Activated T-helper 1 cell treated with Interleukin-2 at 50 U/mL for 16 hours (primary cell): Measurements from ENCODE around the gene PGGHG.
"Not testable (repeated sequence)": the region's sequence is repeated elsewhere in the genome, so short reads cannot be mapped to it uniquely, and the experiment has no call there.

ENCODE experiments used
- DNase-seq: peaks from one replicate; pipeline ENCODE4 v3.0.0-alpha.2; 2020; ENCODE audit warnings: low read depth

Gene PGGHG

DNA sequence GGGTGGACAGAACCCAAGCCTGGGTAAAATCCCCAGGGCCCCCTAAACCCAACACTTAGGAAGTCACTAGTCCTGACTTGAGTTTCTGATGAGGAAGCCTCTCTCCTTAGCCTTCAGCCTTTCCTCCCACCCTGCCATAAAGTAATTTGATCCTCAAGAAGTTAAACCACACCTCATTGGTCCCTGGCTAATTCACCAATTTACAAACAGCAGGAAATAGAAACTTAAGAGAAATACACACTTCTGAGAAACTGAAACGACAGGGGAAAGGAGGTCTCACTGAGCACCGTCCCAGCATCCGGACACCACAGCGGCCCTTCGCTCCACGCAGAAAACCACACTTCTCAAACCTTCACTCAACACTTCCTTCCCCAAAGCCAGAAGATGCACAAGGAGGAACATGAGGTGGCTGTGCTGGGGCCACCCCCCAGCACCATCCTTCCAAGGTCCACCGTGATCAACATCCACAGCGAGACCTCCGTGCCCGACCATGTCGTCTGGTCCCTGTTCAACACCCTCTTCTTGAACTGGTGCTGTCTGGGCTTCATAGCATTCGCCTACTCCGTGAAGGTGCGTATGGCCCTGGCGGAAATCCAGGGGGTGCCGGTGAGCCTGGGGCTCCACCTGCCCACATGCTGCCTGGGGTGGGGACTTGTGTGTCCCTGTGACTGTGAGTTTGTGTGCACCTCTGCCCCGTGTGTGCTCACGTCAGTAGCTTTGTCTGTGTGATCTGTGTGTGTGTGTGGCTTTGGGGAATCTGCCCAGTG lies 25.0 kb downstream of the PGGHG start, which contains the start of gene IFITM1:
Gene IFITM1, plus strand, starts transcription at position 254 of the 767 bp plus-strand sequence. Its CDS starts 131 bp downstream, at position 385.
- peak; percentile 45 for DNase-seq

DNA sequence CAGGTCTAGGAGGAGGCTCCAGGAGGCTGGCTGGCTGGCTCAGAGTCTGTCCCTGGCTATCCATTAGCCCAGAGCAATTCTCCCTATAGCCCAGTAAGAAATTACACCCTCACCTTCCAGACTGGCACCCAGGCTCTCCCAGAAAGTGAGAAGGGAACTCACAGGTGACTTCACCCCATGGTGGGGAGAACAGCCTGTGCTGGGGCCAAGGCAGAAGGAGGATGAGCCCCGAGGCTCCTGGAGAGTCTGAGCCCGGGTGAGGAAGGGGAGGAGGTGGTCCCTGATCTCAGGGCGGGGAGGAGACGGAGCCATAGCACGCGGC lies 25.6 kb downstream of the PGGHG start:
- not testable (repeated sequence) for DNase-seq

DNA sequence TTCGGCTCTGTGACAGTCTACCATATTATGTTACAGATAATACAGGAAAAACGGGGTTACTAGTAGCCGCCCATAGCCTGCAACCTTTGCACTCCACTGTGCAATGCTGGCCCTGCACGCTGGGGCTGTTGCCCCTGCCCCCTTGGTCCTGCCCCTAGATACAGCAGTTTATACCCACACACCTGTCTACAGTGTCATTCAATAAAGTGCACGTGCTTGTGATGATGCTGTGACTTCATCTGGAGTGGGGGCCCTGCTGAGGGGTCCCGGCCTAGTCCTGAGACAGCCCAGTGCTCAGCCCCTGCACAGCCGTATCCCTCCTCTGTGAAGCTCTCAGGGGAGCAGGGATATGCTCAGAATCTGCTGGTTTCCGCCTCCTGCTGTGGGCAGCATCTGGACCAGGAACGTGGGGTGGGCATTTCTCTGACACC lies 26.1 kb downstream of the PGGHG start:
- DNase-seq, result no peak

DNA sequence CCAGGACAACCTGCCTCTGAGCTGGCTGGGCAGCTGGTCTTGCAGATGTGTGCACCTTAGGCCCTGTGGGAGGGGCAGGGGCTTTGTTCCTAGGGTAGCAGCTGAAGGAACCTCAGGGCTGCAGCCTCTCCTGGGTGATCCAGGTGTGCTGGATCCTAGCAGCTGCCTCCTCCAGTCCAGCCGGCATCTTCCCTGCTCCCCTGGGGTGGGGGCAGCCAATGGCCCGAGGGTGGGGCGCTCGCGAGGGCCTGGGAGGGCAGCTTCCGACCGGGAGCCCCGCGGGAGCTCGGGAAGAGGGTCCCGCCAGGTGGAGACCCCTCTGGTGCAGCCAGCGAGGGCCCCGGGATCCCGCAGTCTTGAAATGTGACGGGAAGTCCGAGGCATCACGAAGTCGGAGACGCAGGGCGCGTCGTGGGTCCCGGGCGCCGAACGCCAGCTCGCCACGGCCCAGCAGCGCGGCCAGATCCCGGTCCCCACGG lies 26.6 kb downstream of the PGGHG start:
- DNase-seq, result no peak

- DNase-seq, result no peak
Observed at GRCh38 chr11:316031-316701, 27.2 kb downstream of the PGGHG start.

DNA sequence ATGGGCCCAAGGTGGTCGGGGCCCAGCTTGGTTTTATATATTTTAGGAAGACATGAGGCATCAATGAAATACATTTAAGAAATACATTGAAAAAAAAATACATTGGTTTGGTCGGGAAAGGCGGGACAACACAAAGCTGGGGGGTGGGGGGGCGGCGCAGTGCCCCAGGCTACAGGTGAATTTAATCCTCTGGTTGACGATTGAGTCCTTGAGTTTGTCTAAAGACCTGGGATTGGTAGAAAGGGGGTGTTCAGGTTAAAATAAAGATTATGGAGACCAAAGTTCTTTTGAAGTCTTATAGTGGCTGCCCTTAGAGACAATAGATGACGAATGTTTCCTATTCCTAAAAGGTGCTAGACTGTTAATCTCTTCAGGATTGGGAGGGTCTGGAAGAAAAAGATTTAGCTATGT lies 28.0 kb downstream of the PGGHG start:
- no peak for DNase-seq

- DNase-seq, result not testable (repeated sequence)
Observed at GRCh38 chr11:317668-318404, 28.9 kb downstream of the PGGHG start.

- DNase-seq, result not testable (repeated sequence)
Observed at GRCh38 chr11:318405-319120, 29.6 kb downstream of the PGGHG start.

- not testable (repeated sequence) for DNase-seq
Observed at GRCh38 chr11:319121-319887, 30.4 kb downstream of the PGGHG start.

DNA sequence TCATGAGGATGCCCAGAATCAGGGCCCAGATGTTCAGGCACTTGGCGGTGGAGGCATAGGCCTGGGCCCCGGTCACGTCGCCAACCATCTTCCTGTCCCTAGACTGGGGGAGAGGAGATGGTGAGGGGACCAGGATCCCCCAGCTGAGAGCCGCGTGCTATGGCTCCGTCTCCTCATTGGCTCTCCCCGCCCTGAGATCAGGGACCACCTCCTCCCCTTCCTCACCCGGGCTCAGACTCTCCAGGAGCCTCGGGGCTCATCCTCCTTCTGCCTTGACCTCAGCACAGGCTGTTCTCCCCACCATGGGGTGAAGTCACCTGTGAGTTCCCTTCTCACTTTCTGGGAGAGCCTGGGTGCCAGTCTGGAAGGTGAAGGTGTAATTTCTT lies 31.0 kb downstream of the PGGHG start:
- DNase-seq, result not testable (repeated sequence)

GRCh38 chr11:324156-324555 lies 35.2 kb downstream of the PGGHG start:
- DNase-seq, result no peak

GRCh38 chr11:324593-325517 lies 35.9 kb downstream of the PGGHG start:
- DNase-seq, result not testable (repeated sequence)

DNA sequence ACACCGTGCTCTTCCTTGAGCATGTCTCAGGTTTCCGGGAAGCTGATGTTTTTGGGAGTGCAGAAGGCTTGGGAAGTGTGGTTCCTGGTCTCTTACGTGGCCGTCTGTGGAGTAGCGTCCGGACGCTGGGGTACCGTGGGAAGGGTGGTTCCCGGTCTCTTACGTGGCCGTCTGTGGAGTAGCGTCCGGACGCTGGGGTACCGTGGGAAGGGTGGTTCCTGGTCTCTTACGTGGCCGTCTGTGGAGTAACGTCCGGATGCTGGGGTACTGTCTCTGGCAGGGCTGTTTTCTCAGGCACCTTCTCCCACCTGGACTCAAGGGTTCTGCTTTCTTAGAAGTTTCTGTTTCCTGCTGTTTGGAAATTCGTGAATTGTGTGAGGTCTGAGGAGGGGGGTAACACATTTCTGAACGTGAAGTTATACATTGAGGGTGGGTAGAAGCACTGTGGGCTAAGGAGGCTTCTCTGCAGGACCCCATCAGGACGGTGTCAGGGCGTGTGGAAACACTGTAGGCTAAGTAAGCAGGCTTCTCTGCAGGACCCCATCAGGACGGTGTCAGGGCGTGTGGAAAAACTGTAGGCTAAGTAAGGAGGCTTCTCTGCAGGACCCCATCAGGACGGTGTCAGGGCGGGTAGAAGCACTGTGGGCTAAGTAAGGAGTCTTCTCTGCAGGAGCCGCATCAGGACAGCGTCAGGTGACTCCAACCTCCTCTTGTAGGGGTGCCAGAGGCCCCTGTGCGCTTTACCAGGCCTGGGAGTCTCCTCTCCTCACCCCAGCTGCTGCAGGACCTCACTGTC lies 37.1 kb downstream of the PGGHG start:
- DNase-seq, result no peak

DNA sequence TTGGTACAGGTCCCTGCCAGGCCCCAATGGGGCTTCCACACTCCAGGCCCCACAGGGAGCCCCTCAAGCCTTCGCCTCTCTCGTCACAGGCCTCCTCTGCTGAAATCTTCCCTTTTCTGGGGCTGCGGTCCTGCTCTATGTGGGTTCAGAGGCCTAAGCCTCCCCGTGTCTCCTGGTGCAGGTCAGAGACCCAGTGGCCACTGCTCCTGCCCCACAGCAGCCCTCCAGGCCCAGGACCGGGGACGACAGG lies 37.6 kb downstream of the PGGHG start:
- DNase-seq, result no peak

- no peak for DNase-seq
Observed at GRCh38 chr11:326842-327580, 38.1 kb downstream of the PGGHG start.

GRCh38 chr11:327581-327923 lies 38.6 kb downstream of the PGGHG start:
- DNase-seq, result no peak

- DNase-seq, result no peak
Observed at GRCh38 chr11:328012-328411, 39.1 kb downstream of the PGGHG start.

- DNase-seq, result not testable (repeated sequence)
Observed at GRCh38 chr11:328516-329100, 39.7 kb downstream of the PGGHG start.

GRCh38 chr11:329886-330253 lies 40.9 kb downstream of the PGGHG start:
- DNase-seq, result no peak
